GM12872 (cell line): Measurements from ENCODE around the gene EFNB1.
A peak's percentile ranks its signal among the peaks of the same experiment; 100 is the strongest.

Experiments
- TF ChIP-seq, protein P1 (sequence below): IDR thresholded peaks from 3 replicates; pipeline ENCODE4 v1.5.1; 2011; ENCODE audit warnings: low read depth, mild to moderate bottlenecking, low read length, moderate library complexity; ENCODE audit not compliant: insufficient read depth

The EFNB1 gene

DNA sequence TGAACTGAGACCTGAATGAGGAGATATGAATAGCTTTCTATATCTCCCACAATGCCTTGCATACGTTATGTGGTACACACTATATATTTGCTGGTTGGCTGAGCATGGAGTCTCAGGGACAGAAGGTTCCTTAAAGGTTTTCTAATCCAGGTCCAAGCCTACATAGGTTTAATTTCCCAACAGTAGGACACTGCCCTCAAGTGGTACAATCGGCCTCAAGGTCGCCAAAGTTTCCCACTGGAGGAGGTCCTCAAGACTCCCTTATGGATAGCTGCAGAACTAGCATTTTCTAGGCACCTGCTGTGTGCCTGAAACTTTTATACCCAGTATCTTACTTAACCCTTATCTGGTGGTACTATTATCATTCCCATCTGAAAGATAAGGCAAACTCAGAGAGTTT is 21.0 kb upstream of the EFNB1 start:
- TF ChIP-seq, protein P1, sequence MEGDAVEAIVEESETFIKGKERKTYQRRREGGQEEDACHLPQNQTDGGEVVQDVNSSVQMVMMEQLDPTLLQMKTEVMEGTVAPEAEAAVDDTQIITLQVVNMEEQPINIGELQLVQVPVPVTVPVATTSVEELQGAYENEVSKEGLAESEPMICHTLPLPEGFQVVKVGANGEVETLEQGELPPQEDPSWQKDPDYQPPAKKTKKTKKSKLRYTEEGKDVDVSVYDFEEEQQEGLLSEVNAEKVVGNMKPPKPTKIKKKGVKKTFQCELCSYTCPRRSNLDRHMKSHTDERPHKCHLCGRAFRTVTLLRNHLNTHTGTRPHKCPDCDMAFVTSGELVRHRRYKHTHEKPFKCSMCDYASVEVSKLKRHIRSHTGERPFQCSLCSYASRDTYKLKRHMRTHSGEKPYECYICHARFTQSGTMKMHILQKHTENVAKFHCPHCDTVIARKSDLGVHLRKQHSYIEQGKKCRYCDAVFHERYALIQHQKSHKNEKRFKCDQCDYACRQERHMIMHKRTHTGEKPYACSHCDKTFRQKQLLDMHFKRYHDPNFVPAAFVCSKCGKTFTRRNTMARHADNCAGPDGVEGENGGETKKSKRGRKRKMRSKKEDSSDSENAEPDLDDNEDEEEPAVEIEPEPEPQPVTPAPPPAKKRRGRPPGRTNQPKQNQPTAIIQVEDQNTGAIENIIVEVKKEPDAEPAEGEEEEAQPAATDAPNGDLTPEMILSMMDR: no peak

DNA sequence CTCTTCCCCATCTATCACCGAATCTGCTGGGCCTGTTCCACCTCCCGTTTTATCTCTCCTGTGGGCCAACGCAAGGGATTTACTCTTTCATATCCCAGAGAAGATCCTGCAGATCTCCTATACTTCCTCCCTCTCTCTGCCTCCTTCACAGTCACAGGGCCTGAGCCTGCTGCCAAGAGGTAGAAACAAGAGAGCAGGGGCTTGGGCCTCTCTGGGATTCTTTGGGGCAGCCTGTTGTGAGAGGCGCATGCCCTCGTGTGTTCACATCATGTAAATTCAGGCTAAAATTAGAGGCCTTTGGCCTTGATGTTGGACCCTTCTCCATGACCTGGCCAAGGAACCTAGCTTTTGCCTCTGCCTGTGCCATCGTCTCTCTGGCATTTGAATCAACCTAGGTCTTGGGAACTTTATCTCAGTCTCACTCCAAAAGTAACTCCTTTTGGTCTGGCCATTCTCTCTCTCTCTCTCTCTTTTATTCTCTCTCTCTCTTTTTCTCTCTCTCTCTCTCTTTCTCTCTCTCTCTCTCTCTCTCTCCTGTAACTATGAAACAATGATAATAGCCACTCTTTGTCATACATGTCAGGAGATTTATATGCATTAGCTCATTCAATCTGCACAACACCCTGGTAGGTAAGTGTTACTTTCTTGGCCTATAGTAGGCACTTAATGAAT is 20.0 kb upstream of the EFNB1 start:
- TF ChIP-seq, protein P1: peak; percentile 32; the same call in 2 of the 3 replicates

DNA sequence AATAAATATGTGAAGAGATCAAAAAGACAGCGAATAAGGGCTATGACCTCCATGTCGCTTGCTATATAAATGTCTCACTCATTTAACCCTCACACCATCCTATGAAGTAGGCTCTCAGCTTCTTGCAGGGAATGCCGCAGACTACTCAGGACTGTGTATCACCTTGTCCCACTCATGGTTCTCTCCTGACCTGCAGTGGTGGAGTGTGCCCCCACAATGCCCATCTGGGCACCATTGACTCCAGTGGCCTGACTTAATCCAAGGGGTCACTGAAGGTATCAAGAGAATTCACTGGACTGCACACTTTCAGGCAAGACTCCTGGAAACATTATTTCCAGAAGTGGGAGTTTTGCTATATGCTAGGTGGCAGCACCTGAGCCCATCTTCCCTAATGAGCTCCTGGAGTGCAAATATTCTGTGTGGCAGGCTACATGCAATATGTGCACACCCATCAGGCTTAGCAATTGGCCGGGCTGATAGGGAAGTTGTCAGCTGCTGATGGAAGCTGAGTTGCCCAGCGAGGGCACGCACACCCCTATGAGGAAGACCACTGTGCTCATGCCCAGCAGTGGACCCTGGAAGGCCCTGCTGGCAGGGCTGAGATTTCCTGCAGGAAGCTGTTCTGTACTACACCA is 8.2 kb upstream of the EFNB1 start:
- TF ChIP-seq, protein P1: no peak

DNA sequence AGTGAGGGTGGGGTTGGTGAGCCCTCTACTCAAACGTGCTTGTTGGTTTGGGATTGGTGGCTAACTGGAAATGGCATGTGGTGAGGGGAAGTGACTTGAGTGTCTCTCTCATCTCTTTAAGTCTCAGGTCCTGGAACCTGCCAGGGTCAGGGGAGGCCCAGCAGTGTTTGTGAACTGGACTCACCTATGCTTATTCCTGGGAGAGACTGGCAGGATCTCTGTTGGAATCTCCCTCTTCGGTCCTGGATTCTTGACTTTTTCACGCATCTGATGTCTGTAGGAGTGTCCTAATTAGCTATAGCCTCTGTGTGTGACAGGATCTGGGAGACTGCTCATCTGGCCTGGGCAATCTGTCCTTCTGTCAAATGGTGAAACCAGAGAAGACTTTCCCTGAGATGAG is 7.2 kb upstream of the EFNB1 start:
- TF ChIP-seq, protein P1: no peak

DNA sequence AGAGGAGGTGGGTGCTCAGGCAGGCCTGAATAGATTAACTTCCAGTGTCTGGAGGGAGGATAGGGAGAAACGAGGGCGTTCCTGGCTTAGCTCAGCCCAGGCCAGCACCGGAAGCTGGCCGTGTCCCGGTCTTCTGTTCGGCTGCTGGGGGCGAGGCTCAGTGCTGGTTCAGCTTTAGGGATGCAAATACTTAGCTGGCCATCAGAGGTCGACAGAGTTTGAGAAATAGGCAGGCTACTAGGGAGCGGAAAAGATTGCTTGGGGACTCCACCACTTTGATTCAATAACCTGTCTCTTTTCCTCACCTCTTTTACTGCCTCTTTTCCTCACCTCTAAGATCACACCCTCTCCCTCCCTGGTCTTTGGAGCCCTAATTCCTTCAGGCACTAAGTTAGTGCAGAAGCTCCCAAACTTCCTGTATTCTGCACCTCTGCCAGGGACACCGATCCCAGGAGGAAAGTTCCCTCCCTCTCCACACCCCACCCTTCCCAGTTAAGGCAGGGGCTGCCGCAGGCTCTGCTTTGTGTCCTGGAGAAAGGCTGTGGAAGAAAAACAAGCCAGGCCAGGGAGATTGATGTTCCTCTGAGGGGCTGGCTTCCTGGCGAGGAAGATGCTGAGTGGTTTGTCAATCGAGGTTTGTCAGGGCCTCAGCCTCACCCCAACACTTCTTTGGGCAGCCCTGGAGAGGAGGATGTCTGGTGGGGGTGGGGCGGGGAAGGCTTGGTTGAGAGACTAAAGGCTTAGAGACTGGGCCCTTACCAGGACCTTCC is 6.0 kb upstream of the EFNB1 start:
- TF ChIP-seq, protein P1: peak; percentile 57

DNA sequence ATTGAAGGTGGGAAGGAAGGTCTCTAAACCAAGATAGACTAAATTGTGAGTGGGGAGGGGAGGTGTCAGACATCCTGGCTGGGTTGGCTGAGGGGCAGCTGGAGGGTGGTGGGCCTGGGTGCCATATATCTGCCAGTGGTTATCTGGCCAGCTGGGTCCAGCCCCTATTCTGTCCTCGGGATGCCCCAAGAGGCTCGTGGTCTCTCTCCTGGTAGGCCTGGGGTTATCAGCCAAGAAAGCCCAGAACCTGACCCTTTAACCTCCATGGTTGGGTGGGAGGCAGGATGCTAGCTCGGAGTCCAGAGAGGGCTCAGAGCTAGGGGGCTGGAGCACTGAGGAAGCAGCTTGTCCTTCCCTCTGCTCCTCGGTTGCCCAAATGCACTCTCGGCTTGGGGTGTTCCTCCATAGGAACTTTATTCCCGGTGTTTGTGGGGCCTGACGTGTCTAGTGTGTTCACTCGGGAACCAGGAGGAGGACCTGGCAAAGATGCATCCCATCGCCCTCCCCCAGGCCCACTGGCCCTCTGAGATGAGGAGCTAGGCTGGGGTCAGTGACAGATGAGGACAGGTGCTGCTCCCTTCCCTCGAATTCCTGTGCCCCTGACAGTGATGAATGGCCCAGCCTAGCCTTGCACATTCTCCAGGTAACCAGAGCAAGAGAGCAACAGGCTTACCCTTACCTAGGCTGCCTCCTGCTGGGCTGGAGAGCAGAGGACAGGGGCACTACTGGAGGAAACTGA is 5.2 kb upstream of the EFNB1 start:
- TF ChIP-seq, protein P1: no peak

DNA sequence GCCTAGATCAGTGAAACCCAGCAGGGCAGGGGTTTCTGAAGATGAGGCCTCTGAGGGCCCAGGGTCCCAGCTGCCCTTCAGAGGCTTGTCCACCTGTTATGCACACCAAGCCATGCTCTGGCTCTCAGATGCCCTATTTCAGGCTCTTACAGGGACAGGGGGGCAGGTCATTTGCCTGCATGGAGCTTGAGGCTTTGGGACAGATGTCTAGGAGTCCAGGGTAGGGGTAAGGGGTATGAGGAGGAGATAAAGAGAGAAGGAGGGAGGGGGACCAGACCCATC is 4.7 kb upstream of the EFNB1 start:
- TF ChIP-seq, protein P1: no peak
